A549 treated with AZD9567 at 1 μM for 4 hours (cell line): ENCODE data around the gene HAUS5. TPM values are rescaled to one million over a fixed set of nuclear protein-coding genes. Genes with fewer than 3 reads are reported as not detected.

Source experiments
- total RNA-seq: library from RNA; stranded (reverse); fragments of 200-300 nt; extraction: Qiagen RNA extraction; gene quantifications from 5 replicates; pipeline ENCODE4 v1.2.3, GENCODE V29; 2022; ENCODE audit not compliant: insufficient read depth

HAUS5 gene, protein sequence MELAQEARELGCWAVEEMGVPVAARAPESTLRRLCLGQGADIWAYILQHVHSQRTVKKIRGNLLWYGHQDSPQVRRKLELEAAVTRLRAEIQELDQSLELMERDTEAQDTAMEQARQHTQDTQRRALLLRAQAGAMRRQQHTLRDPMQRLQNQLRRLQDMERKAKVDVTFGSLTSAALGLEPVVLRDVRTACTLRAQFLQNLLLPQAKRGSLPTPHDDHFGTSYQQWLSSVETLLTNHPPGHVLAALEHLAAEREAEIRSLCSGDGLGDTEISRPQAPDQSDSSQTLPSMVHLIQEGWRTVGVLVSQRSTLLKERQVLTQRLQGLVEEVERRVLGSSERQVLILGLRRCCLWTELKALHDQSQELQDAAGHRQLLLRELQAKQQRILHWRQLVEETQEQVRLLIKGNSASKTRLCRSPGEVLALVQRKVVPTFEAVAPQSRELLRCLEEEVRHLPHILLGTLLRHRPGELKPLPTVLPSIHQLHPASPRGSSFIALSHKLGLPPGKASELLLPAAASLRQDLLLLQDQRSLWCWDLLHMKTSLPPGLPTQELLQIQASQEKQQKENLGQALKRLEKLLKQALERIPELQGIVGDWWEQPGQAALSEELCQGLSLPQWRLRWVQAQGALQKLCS
- total RNA-seq: 7.1 to 16.9 TPM (median 15.8 TPM) in 5 replicates

DNA sequence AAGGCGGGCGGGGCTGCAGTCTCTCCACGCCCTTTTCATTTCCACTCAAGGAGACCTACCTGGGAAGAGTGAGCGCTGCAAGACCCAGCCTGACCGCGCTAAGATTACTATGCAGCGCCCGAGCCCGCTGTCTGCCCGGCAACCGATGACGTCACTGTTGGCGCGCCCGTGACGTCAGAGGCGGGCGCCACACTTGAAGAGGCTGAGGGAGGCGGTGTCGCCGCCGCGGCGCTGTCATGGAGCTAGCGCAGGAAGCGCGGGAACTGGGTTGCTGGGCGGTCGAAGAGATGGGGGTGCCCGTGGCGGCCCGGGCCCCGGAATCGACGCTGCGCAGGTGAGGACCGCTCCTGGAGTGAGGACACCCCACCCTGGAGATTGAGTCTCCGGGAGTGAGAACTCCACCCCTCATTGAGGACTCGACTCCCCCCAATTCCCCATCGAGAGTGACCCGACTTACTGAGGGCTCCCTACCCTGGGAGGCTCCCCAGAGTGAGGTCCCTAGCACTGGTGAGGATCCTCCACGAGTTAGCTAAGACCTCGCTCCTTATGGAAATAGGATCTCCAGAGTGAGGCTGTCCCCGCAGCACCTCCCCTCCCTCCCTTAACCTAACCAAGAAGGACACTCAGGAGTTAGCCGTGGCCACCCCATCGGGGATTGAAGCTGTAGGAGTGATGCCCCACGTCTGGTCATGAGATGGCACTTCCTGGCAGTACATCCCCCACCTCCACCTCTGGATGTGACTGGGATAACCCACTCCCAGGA is at the start of gene HAUS5:
HAUS5 (plus strand) TSS at position 177 of the 763 bp plus-strand sequence; CDS start at position 237, 60 bp downstream.

DNA sequence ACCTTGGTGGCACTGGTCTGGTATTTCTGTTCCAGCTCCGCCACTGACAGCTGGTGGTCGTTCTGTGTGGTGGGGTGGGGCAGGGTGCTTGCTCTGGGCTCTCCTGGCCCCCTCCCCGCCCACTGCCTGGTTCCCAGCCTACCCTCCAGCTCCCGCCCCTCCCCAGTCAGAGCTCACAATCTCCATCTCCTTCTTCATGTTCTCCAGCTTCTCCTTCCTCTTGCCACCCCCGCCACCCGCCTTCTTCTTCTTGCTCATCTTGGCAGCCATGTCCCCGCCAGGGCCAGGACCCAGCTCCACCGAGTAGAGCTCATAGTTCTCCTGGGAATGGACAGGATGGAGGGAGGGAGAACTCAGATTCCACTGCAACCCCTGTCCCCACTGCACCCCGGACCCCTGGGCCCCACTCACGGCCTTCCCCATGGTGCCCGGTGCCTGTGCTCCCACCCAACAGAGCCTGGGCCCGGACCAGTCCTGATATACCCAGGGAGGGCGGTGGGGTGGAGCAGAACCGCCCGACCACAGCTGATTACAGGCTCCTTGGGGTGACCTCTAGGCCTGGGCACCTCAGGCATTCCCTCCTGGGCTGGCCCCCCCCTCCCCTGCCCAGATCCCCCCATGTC is 49.2 kb upstream of the HAUS5 start, which contains the start of gene ATP4A:
ATP4A (minus strand) TSS at position 452 of the 623 bp plus-strand sequence; CDS start at position 423, 29 bp downstream.

DNA sequence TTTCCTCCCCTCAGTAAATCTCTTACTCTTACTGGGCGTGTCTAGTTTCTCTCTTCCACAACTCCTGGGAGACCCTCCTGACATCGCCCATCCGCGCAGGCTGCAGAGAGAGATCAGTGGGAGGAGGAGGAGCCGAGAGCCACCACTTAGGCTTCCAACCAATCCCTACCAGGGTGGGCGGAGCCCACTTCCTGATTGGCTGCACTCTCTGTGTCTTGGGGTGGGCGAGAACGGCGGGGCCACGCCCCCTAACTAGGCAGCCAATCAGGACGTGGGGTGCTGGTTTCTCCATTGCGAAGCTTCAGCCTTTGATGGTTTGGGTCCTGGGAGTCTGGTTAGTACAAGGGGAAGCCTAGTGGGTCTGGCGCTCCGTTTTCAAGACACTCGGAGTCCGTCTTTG is 26.7 kb upstream of the HAUS5 start, which contains the start of gene PMIS2:
PMIS2 (plus strand) TSS at position 326 of the 400 bp plus-strand sequence. CDS start 87 bp downstream, outside the sequence.

DNA sequence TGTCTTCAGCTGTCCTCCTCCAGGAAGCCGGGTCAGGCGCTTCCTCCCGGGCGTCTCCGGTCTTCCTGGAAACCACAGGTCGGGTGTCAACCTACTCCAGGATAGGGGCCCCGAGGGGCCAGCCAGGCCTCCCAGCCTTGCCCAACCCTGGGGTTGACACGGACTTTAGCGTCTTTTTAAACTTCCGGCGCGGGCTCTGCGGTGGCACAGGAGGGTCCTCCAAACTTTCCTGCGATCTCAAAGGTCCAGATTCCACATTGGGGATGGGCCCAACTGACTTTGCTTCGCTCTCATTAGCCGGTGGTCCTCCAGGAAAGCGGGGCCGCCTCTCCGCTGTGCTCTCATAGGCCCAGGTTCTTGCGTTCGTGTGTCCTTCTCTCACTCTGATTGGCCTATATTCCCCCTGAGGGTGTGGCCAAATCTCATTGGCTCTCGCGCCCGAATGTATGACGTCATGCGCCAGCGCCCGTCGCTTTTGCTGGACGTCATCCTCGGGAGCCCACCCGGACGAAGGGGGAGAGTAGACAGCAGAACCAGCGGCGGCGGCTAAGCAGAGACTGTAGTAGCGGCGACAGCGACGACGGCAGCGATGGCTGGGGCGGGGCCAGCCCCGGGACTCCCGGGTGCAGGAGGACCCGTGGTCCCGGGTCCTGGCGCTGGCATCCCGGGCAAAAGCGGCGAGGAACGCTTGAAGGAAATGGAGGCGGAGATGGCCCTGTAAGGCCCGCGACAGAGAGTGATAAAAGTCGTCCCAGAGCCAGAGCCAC is 16.2 kb downstream of the HAUS5 start, which contains the start of gene RBM42:
RBM42 (plus strand) TSS at position 472 of the 767 bp plus-strand sequence; CDS start at position 590, 118 bp downstream.

DNA sequence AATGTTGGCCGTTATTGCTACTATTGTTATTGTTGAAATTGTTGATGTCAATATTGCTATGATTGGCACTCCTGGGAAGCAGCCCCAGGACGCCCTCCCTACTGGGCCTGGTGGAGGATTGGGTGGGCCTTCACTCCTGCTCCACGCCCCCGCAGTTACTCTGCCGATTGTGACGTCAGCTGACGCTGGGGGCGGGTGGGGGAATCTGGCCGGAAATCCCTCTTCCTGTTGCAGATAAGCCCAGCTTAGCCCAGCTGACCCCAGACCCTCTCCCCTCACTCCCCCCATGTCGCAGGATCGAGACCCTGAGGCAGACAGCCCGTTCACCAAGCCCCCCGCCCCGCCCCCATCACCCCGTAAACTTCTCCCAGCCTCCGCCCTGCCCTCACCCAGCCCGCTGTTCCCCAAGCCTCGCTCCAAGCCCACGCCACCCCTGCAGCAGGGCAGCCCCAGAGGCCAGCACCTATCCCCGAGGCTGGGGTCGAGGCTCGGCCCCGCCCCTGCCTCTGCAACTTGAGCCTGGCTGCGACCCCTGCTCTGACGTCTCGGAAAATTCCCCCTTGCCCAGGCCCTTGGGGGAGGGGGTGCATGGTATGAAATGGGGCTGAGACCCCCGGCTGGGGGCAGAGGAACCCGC is 29.1 kb downstream of the HAUS5 start, which contains the start of gene ETV2:
ETV2 (plus strand) TSS at position 231 of the 637 bp plus-strand sequence. CDS start 716 bp downstream, outside the sequence.

DNA sequence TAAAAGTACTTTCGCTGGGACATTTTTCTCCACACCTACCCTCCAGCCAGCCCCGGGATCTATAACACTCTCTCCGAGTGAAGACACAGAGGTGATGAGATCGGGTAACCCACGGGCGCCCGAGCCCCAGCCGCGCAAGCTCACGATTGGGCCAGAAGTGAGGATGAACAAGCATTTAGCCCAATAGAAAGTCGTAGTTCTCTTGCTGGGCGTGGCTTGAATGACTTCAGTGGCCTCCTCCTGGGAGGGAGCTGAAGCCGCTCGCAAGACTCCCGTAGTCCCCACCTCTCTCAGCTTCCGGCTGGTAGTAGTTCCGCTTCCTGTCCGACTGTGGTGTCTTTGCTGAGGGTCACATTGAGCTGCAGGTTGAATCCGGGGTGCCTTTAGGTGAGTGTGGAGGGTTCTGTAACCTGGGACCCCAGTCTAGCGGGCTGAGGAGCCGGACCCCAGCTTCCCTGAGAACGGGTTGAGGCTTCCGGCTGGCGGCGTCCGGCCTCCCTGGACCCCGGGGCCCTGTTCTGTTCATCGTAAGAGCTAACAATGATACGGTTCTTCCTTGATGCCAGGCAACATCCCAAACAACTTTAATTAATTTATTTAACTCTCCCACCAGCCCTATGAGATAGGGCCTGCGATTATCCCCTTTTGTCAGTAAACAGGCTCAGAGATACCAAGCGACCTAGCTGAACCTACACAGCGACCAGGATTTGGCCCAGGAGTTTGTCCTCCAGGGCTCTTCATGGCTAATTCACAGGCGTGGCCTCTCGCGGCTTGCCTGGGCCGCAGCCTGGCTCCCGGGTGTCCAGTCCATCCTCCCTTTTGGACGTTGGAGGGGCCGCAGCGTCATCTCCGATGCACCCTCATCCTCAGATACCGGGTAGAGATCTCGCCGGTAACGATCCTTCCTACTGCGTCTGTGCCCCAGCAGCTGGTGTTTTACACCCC is 35.8 kb downstream of the HAUS5 start, which contains the start of gene COX6B1:
COX6B1 (plus strand) TSS at position 307 of the 945 bp plus-strand sequence. CDS start 2,921 bp downstream, outside the sequence.

DNA sequence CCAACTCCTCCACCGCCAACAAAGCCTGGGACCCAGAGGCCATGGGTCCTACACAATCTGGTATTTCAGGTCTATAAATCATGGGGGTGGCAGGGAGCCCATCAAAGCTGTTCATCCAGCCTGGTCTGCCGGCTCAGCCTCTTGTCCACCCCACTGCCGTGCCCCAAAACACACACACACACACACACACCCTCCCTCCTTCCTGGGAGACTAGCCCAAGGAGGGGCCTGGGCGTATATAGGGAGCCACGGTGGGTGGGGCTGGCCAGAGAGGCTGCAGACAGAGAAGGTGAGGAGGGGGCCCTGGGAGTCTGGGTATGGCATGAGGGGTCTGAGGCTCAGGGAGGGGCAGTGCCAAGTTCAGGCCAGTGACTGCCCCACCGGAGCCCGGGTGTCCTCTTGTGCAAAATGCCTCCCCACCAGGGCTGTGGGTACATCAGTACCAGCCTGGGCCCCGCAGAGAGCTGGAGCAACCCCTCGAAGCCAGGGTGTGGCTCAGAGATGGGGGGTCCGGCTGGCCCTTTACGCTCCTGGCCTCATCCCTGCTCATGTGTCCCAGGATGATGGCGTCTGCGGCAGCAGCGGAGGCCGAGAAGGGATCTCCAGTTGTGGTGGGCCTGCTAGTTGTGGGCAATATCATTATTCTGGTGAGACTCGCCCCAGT is 53.8 kb downstream of the HAUS5 start, which contains the start of gene UPK1A:
UPK1A (plus strand) TSS at position 267 of the 663 bp plus-strand sequence; CDS start at position 563, 296 bp downstream.

Other genes starting within 250 kb of the HAUS5 start
- not detected in 5 replicates for gene GPR42, start 241.7 kb upstream of the HAUS5 start, total RNA-seq
- gene FFAR2, start 164.5 kb upstream of the HAUS5 start, total RNA-seq: 0.14 TPM in 1 of 5 replicates, not detected in the others
- not detected in 5 replicates for gene KRTDAP, start 122.3 kb upstream of the HAUS5 start, total RNA-seq
- 32.2 to 38.6 TPM (median 34.4 TPM) in 5 replicates for gene DMKN, start 99.1 kb upstream of the HAUS5 start, total RNA-seq
- gene SBSN, start 84.4 kb upstream of the HAUS5 start, total RNA-seq: 1.9 to 3.2 TPM (median 2.6 TPM) in 5 replicates
- gene GAPDHS, start 79.3 kb upstream of the HAUS5 start, total RNA-seq: 0.10 to 0.15 TPM in 2 of 5 replicates, not detected in the others
- gene TMEM147, start 67.1 kb upstream of the HAUS5 start, total RNA-seq: 340 to 440 TPM (median 431 TPM) in 5 replicates
- 0.07 to 0.08 TPM in 2 of 5 replicates, not detected in the others for gene ATP4A, start 49.1 kb upstream of the HAUS5 start, total RNA-seq
- not detected in 5 replicates for gene PMIS2, start 26.6 kb upstream of the HAUS5 start, total RNA-seq
- gene RBM42, start 16.3 kb downstream of the HAUS5 start, total RNA-seq: 134 to 209 TPM (median 196 TPM) in 5 replicates
- 1.8 to 3.6 TPM (median 2.4 TPM) in 4 of 5 replicates, not detected in the other for gene ETV2, start 29.0 kb downstream of the HAUS5 start, total RNA-seq
- 1,345 to 2,265 TPM (median 1,386 TPM) in 5 replicates for gene COX6B1, start 35.6 kb downstream of the HAUS5 start, total RNA-seq
- gene UPK1A, start 53.8 kb downstream of the HAUS5 start, total RNA-seq: 0.75 to 1.1 TPM (median 0.86 TPM) in 4 of 5 replicates, not detected in the other
- not detected in 5 replicates for gene ZBTB32, start 91.8 kb downstream of the HAUS5 start, total RNA-seq
- gene KMT2B, start 105.3 kb downstream of the HAUS5 start, total RNA-seq: 56.0 to 66.5 TPM (median 61.9 TPM) in 5 replicates
- gene IGFLR1, start 129.7 kb downstream of the HAUS5 start, total RNA-seq: 12.6 to 17.0 TPM (median 12.9 TPM) in 5 replicates
- 14.5 to 26.3 TPM (median 25.6 TPM) in 5 replicates for gene U2AF1L4, start 132.7 kb downstream of the HAUS5 start, total RNA-seq
- gene PSENEN, start 132.9 kb downstream of the HAUS5 start, total RNA-seq: 259 to 313 TPM (median 277 TPM) in 5 replicates
- gene LIN37, start 135.8 kb downstream of the HAUS5 start, total RNA-seq: 22.9 to 57.3 TPM (median 27.5 TPM) in 5 replicates
- 0.28 to 0.42 TPM (median 0.36 TPM) in 4 of 5 replicates, not detected in the other for gene HSPB6, start 144.3 kb downstream of the HAUS5 start, total RNA-seq
- gene PROSER3, start 145.4 kb downstream of the HAUS5 start, total RNA-seq: 23.3 to 34.4 TPM (median 28.2 TPM) in 5 replicates
- 5.6 to 17.7 TPM (median 8.4 TPM) in 5 replicates for gene ARHGAP33, start 162.8 kb downstream of the HAUS5 start, total RNA-seq
- gene PRODH2, start 200.1 kb downstream of the HAUS5 start, total RNA-seq: 0.22 to 0.40 TPM (median 0.32 TPM) in 4 of 5 replicates, not detected in the other
- gene NPHS1, start 239.8 kb downstream of the HAUS5 start, total RNA-seq: 0.47 to 0.70 TPM (median 0.57 TPM) in 4 of 5 replicates, not detected in the other
- 0.39 to 0.61 TPM (median 0.49 TPM) in 4 of 5 replicates, not detected in the other for gene KIRREL2, start 244.2 kb downstream of the HAUS5 start, total RNA-seq